K562 (cell line): Measurements from ENCODE around the gene ST6GALNAC5.

Experiments used
- CTCF ChIP-seq, 3 experiments: IDR thresholded peaks in 2 of 3; conservative IDR thresholded peaks in 1 of 3; 2 replicates each; pipeline ENCODE4 v1.5.1; 2011 to 2012; ENCODE audit warnings: low read length in 3 of 3, mild to moderate bottlenecking in 3 of 3, control low read depth in 2 of 3, improper control_type of control experiment in 1 of 3, inconsistent platforms in 1 of 3, low read depth in 1 of 3, mixed read lengths in 1 of 3, moderate library complexity in 1 of 3; ENCODE audit not compliant: insufficient read depth in 2 of 3
- MEF2A ChIP-seq: IDR thresholded peaks from 2 replicates; pipeline ENCODE4 v1.6.1; 2011; ENCODE audit warnings: low read depth, mild to moderate bottlenecking, low read length, moderate library complexity; ENCODE audit not compliant: control insufficient read depth
- SIN3B ChIP-seq: fragments of 450-650 bp; IDR thresholded peaks from 2 replicates; pipeline ENCODE4 v1.6.1; 2017; ENCODE audit warnings: low read depth, mild to moderate bottlenecking, moderate library complexity
- TAF1 ChIP-seq: IDR thresholded peaks from 2 replicates; pipeline ENCODE4 v1.6.1; 2011; ENCODE audit warnings: mild to moderate bottlenecking, low read length, moderate library complexity; ENCODE audit not compliant: insufficient read depth, control insufficient read depth, severe bottlenecking; ENCODE audit errors: extremely low read depth
- ZC3H4 ChIP-seq: sonication (generic); formaldehyde crosslinking; IDR thresholded peaks from 2 replicates; pipeline ENCODE4 v1.9.0; 2021; ENCODE audit warnings: missing genetic modification reagents, borderline replicate concordance
- TF ChIP-seq, protein P1 (sequence below): sonication (generic); formaldehyde crosslinking; IDR thresholded peaks from 2 replicates; pipeline ENCODE4 v1.8.1; 2023; ENCODE audit warnings: mild to moderate bottlenecking, missing genetic modification reagents
- TF ChIP-seq, protein P2 (sequence below), 2 experiments: IDR thresholded peaks in 1 of 2; conservative IDR thresholded peaks in 1 of 2; 2 replicates each; pipeline ENCODE4 v1.6.1; 2016; ENCODE audit warnings: low read depth in 2 of 2, mild to moderate bottlenecking in 1 of 2, missing compliant biosample characterization in 1 of 2, missing genetic modification characterization in 1 of 2, moderate library complexity in 1 of 2
- TF ChIP-seq, protein P3 (sequence below): fragments of 150-350 bp; IDR thresholded peaks from 2 replicates; pipeline ENCODE4 v1.6.1; 2014; ENCODE audit warnings: low read depth, mild to moderate bottlenecking, low read length, borderline replicate concordance

DNA sequence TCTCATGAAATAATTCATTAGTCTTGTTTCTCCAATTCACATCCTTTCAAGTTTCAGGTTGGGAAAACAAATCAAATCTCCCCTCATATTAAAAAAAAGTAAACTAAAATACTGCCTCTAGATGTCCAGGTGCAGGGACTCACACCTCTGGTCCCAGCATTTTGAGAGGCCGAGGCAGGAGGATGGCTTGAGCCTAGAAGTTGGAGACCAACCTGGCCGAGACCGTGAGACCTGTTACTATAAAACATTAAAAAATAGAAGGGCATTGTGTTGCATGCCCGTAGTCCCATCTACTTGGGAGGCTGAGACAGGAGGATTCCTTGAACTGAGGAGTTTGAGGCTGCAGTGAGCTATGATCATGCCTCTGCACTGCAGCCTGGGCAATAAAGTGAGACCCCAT is 61.9 kb downstream of the ST6GALNAC5 start:
- no peak for TF ChIP-seq ZC3H4 (CRISPR knock-in tag)
- TF ChIP-seq SIN3B, result no peak
- TF ChIP-seq CTCF (IDR thresholded peaks at IDR 0.05 in 2 of 3, conservative IDR thresholded peaks at IDR 0.05 in 1 of 3; ENCODE audit: insufficient read depth in 2 of 3, low read depth in 1 of 3, low read length in 3 of 3), result no peak
- TF ChIP-seq TAF1, result no peak
- no peak for TF ChIP-seq MEF2A
- TF ChIP-seq, protein P1, sequence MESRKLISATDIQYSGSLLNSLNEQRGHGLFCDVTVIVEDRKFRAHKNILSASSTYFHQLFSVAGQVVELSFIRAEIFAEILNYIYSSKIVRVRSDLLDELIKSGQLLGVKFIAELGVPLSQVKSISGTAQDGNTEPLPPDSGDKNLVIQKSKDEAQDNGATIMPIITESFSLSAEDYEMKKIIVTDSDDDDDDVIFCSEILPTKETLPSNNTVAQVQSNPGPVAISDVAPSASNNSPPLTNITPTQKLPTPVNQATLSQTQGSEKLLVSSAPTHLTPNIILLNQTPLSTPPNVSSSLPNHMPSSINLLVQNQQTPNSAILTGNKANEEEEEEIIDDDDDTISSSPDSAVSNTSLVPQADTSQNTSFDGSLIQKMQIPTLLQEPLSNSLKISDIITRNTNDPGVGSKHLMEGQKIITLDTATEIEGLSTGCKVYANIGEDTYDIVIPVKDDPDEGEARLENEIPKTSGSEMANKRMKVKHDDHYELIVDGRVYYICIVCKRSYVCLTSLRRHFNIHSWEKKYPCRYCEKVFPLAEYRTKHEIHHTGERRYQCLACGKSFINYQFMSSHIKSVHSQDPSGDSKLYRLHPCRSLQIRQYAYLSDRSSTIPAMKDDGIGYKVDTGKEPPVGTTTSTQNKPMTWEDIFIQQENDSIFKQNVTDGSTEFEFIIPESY (CRISPR knock-in tag), result no peak
- TF ChIP-seq, protein P2, sequence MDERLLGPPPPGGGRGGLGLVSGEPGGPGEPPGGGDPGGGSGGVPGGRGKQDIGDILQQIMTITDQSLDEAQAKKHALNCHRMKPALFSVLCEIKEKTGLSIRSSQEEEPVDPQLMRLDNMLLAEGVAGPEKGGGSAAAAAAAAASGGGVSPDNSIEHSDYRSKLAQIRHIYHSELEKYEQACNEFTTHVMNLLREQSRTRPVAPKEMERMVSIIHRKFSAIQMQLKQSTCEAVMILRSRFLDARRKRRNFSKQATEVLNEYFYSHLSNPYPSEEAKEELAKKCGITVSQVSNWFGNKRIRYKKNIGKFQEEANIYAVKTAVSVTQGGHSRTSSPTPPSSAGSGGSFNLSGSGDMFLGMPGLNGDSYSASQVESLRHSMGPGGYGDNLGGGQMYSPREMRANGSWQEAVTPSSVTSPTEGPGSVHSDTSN (CRISPR knock-in tag; IDR thresholded peaks at IDR 0.05; ENCODE audit: low read depth), result no peak
- TF ChIP-seq, protein P2 (tag; conservative IDR thresholded peaks at IDR 0.05; ENCODE audit: low read depth), result no peak
- TF ChIP-seq, protein P3, sequence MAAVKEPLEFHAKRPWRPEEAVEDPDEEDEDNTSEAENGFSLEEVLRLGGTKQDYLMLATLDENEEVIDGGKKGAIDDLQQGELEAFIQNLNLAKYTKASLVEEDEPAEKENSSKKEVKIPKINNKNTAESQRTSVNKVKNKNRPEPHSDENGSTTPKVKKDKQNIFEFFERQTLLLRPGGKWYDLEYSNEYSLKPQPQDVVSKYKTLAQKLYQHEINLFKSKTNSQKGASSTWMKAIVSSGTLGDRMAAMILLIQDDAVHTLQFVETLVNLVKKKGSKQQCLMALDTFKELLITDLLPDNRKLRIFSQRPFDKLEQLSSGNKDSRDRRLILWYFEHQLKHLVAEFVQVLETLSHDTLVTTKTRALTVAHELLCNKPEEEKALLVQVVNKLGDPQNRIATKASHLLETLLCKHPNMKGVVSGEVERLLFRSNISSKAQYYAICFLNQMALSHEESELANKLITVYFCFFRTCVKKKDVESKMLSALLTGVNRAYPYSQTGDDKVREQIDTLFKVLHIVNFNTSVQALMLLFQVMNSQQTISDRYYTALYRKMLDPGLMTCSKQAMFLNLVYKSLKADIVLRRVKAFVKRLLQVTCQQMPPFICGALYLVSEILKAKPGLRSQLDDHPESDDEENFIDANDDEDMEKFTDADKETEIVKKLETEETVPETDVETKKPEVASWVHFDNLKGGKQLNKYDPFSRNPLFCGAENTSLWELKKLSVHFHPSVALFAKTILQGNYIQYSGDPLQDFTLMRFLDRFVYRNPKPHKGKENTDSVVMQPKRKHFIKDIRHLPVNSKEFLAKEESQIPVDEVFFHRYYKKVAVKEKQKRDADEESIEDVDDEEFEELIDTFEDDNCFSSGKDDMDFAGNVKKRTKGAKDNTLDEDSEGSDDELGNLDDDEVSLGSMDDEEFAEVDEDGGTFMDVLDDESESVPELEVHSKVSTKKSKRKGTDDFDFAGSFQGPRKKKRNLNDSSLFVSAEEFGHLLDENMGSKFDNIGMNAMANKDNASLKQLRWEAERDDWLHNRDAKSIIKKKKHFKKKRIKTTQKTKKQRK, result no peak
